Hepatocyte (in vitro differentiated cells): Measurements from ENCODE around the gene RFX7.
"Not testable (repeated sequence)": the region's sequence is repeated elsewhere in the genome, so short reads cannot be mapped to it uniquely, and the experiment has no call there.

Source experiments
- EZH2 ChIP-seq: fragments of 200-600 bp; sonication (generic); IDR thresholded peaks from 2 replicates; pipeline ENCODE4 v1.6.1; 2016; ENCODE audit warnings: antibody characterized with exemption, mild to moderate bottlenecking, borderline replicate concordance
- EZH2phosphoT487 ChIP-seq: fragments of 200-600 bp; sonication (generic); IDR thresholded peaks from one replicate; pipeline ENCODE4 v1.6.1; 2018; ENCODE audit warnings: antibody characterized with exemption, mild to moderate bottlenecking, low read depth, moderate library complexity; ENCODE audit not compliant: unreplicated experiment, severe bottlenecking
- TF ChIP-seq, protein P1 (sequence below): fragments of 200-600 bp; sonication (generic); IDR thresholded peaks from 2 replicates; pipeline ENCODE4 v1.5.1; 2016; ENCODE audit warnings: antibody characterized with exemption, mild to moderate bottlenecking; ENCODE audit not compliant: poor library complexity

DNA sequence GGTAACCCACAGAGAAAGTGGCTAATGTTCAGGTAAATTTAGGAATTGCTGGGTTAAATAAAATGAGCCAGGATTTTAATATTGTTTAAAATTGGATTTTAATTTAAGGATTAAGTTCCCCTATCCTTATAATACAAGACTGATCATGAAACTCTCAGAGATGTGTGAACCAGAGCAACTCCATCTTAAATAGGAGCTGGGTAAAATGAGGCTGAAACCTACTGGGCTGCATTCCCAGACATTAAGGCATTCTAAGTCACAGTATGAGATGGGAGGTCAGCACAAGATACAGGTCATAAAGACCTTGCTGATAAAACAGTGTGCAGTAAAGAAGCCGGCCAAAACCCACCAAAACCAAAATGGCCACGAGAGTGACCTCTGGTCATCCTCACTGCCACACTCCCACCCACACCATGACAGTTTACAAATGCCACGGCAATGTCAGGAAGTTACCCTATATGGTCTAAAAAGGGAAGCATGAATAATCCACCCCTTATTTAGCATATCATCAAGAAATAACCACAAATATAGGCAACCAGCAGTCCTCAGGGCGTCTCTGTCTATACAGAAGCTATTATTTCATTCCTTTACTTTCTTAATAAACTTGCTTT lies 40.3 kb downstream of the RFX7 start:
- TF ChIP-seq, protein P1, sequence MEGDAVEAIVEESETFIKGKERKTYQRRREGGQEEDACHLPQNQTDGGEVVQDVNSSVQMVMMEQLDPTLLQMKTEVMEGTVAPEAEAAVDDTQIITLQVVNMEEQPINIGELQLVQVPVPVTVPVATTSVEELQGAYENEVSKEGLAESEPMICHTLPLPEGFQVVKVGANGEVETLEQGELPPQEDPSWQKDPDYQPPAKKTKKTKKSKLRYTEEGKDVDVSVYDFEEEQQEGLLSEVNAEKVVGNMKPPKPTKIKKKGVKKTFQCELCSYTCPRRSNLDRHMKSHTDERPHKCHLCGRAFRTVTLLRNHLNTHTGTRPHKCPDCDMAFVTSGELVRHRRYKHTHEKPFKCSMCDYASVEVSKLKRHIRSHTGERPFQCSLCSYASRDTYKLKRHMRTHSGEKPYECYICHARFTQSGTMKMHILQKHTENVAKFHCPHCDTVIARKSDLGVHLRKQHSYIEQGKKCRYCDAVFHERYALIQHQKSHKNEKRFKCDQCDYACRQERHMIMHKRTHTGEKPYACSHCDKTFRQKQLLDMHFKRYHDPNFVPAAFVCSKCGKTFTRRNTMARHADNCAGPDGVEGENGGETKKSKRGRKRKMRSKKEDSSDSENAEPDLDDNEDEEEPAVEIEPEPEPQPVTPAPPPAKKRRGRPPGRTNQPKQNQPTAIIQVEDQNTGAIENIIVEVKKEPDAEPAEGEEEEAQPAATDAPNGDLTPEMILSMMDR: not testable (repeated sequence)
- not testable (repeated sequence) for TF ChIP-seq EZH2phosphoT487, EZH2
